Measurements from ENCODE around the gene YEATS4. TPM values are rescaled to one million over a fixed set of nuclear protein-coding genes. Genes with fewer than 3 reads are reported as not detected.

The YEATS4 gene
- total RNA-seq, 1 experiment from 2014 or later, result 25.6 TPM

DNA sequence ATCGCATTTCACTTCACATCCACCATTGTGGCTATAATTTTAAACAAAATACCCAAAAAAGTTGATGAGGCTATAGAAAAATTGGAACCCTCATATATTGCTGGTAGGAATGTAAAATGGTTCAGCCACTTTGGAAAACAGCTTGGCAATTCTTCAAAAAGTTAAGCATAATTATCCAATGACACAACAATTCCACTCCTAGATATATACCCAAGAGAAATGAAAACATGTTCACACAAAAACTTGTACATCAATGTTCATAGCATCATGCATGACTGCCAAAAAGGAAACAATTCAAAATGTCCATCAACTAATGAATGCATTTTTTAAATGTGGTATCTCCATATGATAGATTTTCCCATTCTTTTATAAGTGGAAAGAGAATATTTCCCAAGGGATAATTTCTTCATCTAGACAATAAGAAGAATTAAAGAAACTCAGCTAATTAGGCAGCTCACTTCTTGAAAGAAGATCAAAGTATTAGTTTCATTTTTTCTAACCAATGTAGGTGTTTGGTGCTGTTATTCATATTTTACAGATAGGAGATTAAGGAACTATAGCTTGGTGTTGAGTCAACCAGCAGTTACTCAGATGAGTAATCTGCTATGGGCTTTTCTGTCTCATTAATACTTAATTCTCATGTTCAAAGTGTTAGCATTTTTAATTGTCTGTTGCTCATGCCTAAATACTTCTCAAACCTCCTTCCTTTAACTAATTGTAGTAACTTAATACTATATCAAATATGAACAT, 32.8 kb downstream of the YEATS4 start:
- no peak for DNase-seq (ENCODE audit: low read depth)

- DNase-seq (ENCODE audit: low read depth), result no peak
These were observed 36.5 kb downstream of the YEATS4 start for GRCh38 chr12:69396041-69396440.

- no peak for DNase-seq (ENCODE audit: low read depth)
These were observed 37.4 kb downstream of the YEATS4 start for GRCh38 chr12:69396963-69397362.

- DNase-seq (ENCODE audit: low read depth), result peak; percentile 37
These were observed 38.4 kb downstream of the YEATS4 start for GRCh38 chr12:69397978-69398377.

DNA sequence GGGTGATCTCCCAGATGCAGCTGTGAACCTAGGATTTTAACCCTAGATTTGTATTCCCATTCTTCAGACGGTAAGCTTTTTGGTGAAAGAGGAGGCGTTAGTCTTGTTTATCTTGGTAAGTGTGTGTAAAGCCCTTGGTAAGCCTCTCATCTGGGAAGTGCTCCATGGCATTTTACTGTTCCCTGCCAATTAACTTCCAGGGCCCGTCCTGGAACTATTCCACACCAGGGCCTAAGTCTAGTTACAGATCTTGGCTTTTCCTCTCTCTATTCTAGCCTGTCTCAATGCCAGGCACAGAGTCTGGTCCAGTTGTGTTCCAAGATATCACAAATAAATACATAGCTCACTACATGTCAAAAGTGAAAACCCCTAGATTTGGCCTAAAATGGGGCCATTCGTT, 42.4 kb downstream of the YEATS4 start:
- DNase-seq (ENCODE audit: low read depth), result no peak

DNA sequence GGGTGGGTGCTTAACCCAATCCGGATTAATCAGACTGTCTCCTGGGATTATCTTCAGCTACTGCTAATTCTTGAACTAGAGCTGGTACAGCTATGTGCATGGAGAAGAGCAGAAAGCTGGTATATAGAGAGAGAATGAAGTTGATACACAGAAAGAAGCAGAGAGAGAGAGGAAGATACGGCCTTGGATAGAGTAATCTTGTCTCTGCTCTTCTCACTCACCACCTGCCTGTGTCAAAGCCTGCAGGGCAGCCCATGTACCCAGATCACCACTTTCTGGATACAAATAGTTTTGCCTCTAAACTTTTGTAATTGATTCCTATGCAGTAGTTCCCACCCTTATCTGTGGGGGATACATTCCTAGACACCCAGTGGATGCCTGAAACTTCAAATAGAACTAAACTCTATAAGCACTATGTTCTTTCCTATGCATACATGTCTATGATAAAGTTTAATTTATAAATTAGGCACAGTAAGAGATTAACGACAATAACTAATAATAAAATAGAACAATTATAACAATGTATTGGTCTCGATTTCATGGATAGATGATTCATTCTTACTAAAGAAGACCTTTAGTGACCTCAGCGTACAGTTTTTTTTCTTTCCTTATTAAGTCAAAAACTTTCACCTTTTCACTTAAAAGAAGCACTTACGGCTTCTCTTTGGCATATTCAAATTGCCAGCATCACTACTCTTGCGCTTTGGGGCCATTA, 45.5 kb downstream of the YEATS4 start:
- DNase-seq (ENCODE audit: low read depth), result no peak

- peak; percentile 94 for DNase-seq (ENCODE audit: low read depth)
These were observed 46.0 kb downstream of the YEATS4 start for GRCh38 chr12:69405566-69405865.

GRCh38 chr12:69406217-69406616, 46.7 kb downstream of the YEATS4 start:
- DNase-seq (ENCODE audit: low read depth), result no peak

DNA sequence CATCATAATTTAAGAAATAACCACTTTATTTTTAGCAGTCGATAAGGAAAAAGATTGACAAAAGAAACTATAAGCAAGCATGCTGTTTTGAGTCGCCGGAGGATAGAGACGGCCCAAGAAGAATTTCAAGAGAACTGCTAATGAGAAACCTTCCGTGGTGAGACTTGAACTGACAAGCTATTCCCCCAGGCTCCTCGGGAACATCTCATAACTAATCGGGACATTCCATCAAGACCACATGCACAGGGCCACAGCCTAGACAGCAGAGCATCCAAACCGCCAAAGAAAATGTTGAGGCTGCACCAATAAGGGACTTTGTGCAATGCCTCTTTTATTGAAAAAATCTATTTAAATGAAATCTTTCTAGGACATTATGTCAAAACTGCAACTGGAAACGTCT, 51.0 kb downstream of the YEATS4 start:
- DNase-seq (ENCODE audit: low read depth), result peak; percentile 69

DNA sequence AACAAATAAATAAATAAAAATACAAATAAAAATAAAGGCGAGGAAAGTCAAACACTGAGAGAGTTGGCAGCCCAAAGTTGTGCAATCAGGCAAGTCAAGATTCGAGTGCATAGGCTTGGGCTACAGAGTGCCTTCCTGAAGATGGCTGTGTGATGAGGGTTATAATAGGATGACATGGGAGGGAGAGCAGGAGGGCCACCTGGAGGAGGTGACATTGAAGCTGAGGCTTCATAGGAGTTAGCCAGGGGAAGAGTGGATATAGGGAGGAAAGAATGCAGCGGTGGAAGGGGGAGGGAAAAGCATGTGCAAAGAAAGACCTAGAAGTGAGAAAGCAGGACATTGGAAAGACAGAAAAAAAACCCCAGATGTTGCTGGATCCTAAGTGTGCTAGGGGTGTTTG, 53.1 kb downstream of the YEATS4 start:
- no peak for DNase-seq (ENCODE audit: low read depth)

GRCh38 chr12:69415471-69416275, 56.1 kb downstream of the YEATS4 start:
- peak; percentile 87 for DNase-seq (ENCODE audit: low read depth)

- DNase-seq (ENCODE audit: low read depth), result no peak
These were observed 57.7 kb downstream of the YEATS4 start for GRCh38 chr12:69417231-69417630.

DNA sequence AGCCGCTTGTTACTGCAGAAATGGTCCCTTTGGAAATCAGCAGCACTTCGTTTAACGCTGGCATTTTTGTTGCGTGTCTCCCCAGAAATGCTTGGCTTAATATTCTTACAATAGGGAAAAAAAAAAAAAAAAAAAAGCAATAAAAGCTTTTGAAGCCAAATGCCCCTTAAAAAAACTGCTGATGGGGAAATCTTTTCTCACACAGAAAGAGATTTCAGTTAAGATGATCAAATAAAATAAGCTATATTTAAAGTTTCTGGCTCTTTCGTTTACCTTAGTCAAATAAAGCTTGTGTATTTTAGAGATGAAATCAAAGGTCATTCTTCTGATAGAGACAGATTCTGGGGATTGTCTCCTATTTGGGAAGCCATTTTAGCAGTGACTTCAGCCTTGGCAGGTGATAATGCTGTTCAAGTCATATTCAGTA, 58.2 kb downstream of the YEATS4 start:
- no peak for DNase-seq (ENCODE audit: low read depth)

DNA sequence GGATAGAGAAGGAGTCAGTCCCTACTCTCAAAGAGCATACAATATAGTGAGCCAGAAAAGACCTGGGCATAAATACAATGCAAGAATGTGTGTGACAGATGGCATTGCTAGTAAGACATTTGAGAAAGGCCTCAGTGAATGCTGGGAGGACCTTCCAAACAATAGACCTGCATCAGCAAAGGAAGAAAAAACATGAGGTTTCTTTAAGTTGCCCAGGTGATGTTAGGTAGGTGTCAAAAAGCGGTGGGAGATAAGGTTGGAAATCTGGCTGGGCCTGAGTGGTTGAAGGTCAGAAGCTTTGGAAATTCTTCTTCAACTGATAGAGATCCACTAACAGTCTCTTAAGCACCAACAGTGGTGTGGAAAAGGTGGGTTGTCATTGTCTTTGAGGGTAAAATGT, 60.2 kb downstream of the YEATS4 start:
- no peak for DNase-seq (ENCODE audit: low read depth)

DNA sequence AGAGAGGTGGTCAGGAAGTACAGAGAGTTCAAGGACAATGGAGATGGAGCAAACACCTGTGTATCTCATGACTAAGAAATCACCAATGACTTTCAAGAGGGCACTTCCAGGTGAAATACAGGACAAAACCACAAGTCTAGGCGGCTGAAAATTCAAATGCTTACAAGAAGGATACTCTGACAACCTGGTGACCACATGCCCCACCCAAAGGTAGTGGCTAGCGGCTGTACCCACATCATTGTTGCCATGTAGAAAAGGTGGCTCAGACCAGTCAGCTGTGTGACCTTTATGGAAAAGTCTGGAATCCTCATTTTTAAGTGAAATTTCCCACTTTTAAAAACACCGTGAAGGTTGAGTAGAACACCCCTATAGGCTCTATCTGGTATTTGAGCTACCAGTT, 62.0 kb downstream of the YEATS4 start:
- DNase-seq (ENCODE audit: low read depth), result no peak

DNA sequence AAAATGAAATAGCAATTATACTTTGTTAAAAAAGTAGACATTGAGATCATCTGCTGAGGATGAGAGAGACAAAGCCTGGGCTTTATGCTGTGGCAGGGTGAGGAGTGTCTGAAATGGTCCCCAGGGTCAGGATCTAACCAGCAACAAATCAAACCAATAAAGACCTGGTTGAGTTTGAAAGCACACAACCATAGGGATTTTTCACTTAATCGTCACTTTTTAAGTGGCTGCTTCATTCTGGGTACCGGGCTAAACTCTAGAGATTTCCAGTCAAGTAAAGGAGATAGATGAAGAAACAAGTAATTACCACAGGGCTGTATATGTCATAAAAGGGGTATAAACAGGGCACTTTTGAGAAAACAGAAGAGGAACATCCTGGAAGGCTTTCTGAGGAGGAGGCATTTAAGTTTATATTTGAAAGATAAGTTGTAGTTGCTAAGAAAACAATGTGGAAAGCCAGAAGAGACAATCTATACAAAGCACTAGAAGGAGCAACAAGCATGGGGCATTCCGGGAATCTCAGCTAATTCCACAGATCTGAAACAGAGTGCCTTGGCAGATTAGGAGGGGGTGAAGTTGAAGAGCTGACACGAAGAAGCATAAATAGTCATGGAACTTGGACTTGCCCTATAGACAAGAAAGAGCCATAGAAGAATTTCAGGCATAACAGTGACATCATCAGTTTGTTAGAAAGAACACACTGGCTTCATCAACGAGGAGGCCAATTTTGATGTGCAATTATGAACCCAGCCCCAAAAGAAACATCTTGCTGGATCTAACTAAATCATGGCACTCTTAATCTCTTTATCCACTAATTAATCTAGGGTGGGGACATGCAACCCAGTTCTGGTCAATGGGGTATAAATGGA, 63.7 kb downstream of the YEATS4 start:
- no peak for DNase-seq (ENCODE audit: low read depth)

GRCh38 chr12:69425417-69425816, 65.9 kb downstream of the YEATS4 start:
- no peak for DNase-seq (ENCODE audit: low read depth)

DNA sequence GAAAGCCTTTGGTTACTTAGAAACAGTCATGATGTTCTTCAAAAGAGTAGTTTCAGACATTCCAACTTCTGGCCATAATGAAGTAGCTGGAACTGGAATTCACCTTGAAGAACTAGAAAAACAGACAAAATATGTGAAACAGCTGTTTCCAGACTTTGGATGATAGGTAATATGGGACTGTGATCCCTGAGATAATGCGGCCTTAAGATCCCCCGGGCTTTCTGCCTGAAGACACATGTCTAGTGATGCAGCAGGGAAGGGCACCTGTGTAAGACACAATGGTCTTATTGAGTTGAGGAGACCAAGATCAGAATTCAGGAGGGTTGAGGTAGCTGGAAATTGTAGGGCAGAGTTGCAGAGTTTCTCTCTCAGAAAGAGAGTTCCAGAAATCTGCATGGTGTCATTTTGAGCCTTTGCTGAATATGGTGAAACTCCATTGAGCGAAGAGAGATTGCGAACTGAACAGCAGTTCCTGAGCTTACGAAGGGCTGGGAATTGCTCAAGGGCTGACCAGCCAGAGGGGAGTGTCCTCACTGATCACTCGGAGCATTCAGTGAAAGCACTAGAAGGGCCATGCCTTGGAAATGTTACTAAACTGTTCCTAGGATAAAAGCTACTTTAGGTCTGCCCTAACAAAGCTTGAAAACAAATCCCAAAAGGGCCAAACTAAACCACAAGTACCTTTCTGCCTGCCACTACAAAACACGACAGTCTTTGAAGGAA, 69.0 kb downstream of the YEATS4 start:
- no peak for DNase-seq (ENCODE audit: low read depth)

- no peak for DNase-seq (ENCODE audit: low read depth)
These were observed 71.5 kb downstream of the YEATS4 start for GRCh38 chr12:69430942-69431590.

GRCh38 chr12:69431591-69432222, 72.2 kb downstream of the YEATS4 start:
- no peak for DNase-seq (ENCODE audit: low read depth)

Data from RPMI7951 (cell line).